ENCODE measurements around the gene STK10.

The STK10 gene

DNA sequence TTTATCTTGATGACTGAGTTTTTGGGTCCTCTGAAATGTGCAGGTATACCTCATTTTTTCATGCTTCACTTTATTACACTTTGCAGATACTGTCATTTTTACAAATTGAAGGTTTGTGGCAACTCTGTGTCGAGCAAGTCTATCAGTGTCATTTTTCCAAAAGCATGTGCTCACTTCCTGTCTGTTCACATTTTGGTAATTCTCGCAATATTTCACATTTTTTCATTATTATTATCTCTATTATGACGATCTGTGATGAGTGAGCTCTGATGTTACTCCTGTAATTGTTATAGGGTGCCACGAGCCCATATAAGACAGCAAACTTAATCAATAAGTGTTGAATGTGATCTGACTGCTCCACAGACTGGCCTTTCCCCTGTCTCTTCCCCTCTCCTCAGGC is 108.1 kb downstream of the STK10 start:
- DNase-seq: no peak

- DNase-seq: no peak
These were observed 109.2 kb downstream of the STK10 start for GRCh38 chr5:172078726-172079345.

GRCh38 chr5:172077664-172078425 is 110.2 kb downstream of the STK10 start:
- no peak for DNase-seq

- no peak for DNase-seq
These were observed 111.2 kb downstream of the STK10 start for GRCh38 chr5:172076761-172077244.

GRCh38 chr5:172075656-172076055 is 112.4 kb downstream of the STK10 start:
- no peak for DNase-seq

- no peak for DNase-seq
These were observed 113.1 kb downstream of the STK10 start for GRCh38 chr5:172074896-172075295.

- DNase-seq: no peak
These were observed 116.6 kb downstream of the STK10 start for GRCh38 chr5:172071309-172071875.

DNA sequence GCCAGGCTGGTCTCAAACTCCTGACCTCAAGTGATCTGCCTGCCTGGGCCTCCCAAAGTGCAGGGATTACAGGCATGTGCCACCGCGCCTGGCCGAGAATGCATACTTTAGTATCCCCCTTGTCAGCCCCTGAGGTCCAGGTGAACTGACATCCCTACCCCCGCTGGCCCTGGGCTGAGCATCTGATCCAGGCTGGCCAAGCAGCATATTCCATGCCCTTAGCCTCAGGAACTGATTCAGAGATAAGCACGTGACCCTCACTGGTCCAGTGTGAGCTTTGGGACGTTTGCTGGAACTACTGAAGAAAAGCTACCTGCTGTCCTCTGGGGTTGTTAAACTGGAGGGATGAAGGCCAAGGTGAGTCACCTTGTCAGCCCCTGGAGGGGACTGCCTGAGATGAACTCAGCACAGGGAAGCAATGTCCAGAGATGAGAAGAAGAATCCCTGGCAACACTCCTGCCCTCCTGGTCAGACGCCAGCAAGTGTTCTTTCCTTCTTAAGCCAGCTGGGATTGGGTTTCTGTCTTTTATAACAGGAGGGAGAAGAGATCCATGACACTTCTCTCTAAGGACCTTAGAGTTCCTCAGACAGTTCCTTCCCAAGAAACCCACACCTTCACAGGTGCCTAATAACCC is 122.5 kb downstream of the STK10 start:
- no peak for DNase-seq

DNA sequence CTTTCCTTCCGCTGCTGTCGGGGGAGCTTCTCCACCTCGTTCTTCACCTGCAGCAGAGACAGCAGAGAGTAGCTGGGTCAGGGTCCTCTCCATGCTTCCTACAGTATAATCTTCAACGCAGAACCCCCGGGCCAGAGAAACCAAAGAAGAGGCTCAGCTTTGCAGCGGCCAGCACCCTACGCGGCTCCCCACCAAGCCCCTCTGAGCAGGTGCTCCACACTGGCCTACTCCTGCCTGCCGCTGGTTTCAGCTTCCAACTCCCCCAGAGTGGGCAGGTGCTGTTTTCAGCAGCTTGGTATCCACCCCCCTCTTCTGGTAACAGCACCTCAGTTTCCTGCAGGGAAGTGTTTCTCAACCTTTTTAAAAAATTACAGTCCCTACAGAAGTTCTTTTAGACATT is 123.3 kb downstream of the STK10 start:
- no peak for DNase-seq

- DNase-seq: no peak
These were observed 123.7 kb downstream of the STK10 start for GRCh38 chr5:172064358-172064757.

DNA sequence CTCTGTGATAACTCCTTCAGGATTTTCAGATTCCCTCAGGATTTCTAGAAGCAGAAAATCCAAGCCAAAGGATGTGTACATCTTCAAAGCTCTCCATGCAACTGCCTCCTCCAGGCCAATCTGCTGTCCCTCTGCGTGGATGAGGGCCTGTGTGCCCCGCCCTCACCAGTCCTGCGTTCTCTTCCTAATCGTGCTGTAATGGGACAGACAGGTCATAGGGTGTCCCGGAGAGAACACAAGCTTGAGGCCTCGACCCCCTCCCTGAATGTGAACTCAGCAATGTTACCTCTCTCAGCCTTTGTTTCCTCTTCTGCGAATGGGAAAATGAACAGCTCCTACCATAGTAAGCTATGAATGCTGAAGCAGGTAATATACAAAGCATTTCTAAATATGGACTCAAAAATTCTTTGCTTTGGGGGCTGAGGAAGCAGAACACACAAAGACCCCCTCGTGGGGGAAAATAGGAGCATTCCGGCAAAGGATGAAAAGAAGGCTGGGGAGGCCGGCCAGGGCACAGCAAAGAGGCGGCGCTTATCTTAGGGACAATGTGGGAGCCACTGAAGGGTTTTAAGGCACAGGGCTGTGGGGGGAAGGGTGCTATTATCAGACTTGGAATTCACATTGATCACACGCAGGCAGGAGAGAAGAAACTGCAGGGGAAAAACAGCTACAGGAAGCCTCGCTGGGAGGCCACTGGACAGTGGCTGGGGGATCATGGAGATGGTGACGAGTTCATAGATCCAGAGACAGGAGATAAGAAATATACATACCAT is 124.4 kb downstream of the STK10 start:
- DNase-seq: no peak

- DNase-seq: no peak
These were observed 128.3 kb downstream of the STK10 start for GRCh38 chr5:172059661-172060100.

GRCh38 chr5:172058088-172058487 is 129.9 kb downstream of the STK10 start:
- DNase-seq: no peak

- DNase-seq: no peak
These were observed 132.0 kb downstream of the STK10 start for GRCh38 chr5:172055996-172056395.

GRCh38 chr5:172055421-172055820 is 132.6 kb downstream of the STK10 start:
- no peak for DNase-seq

DNA sequence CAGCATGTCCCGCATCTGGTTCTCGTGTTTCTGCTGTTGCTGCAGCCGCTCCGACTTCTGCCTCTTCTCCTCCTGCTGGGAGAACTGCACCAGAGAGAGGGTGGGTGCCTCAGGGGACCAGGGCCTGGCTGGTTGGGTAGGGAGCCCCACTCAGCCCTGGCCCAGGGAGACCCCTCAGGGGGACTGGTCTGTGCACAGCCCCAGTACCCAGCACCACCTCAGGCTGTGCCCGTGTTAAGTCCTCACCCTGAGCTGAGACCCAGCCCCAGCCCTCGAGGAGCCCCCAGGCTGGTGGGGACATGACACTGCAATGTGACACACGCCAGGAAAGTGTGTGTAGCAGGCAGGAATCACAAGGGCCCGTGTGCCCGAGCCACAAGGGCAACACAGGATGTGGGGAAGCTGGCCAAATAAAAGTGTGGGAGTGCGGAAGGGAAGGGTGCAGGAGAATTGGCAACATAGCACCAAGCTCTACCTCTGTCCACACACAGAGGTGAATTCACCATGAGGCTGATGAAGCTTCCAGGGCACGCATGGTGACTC is 133.3 kb downstream of the STK10 start:
- DNase-seq: no peak

GRCh38 chr5:172052450-172053236 is 135.4 kb downstream of the STK10 start:
- DNase-seq: no peak

- no peak for DNase-seq
These were observed 136.2 kb downstream of the STK10 start for GRCh38 chr5:172051643-172052339.

- no peak for DNase-seq
These were observed 137.9 kb downstream of the STK10 start for GRCh38 chr5:172050080-172050479.

DNA sequence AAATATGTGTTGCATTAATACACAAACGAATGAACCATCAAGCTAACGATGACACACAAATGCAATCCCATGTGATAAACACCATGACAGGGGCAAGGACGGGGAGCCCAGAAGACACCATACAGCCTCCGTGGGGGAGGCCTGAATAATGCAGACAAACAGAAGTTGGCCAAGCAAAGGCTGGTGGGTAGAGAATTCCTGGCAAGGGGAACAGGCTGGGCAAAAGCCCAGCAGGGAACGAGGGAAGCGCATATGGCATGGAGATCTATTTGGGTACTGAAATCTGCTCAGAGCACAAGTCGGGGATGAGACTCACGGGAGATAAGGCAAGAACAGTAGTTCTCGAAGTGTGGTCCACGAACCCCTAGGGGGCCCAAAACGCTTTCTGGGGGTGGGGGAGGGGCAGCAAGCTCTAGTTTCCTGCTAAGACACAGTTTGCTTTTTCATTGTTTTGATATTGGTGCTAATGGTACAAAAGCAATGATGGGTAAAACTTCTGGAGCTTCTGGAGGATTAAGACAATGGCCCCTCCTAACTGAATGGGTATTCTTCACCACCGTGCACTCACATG is 138.7 kb downstream of the STK10 start:
- DNase-seq: no peak
